Esophagus squamous epithelium (tissue), 4 donors: ENCODE data around the gene KCNMB3.

ENCODE experiments used
- CTCF ChIP-seq, 6 experiments: fragments of 450-650 bp in 4 of 6; fragments of 200-600 bp in 2 of 6; sonication (generic) in 2 of 6; IDR thresholded peaks; one replicate each; pipeline ENCODE4 v1.5.1; 2016 to 2019; ENCODE audit warnings: antibody characterized with exemption in 6 of 6, mild to moderate bottlenecking in 4 of 6, moderate library complexity in 4 of 6
- POLR2A ChIP-seq, 4 donors: fragments of 450-650 bp; IDR thresholded peaks; one replicate each; pipeline ENCODE4 v1.6.1; 2017; ENCODE audit warnings: antibody characterized with exemption in 4 of 4, mild to moderate bottlenecking in 4 of 4, moderate library complexity in 3 of 4

GRCh38 chr3:179224584-179224983 lies 26.3 kb downstream of the KCNMB3 start:
- no peak for TF ChIP-seq CTCF (IDR thresholded peaks at IDR 0.05)
- no peak for TF ChIP-seq POLR2A (IDR thresholded peaks at IDR 0.05)
